ENCODE measurements around the gene PYCARD. TPM values are rescaled to one million over a fixed set of nuclear protein-coding genes. Genes with fewer than 3 reads are reported as not detected.

The PYCARD gene
- total RNA-seq, 1 experiment from 2014 or later, result 29.8 TPM

- no peaks in the 10 kb centered on the region for H3K9me3 ChIP-seq (ENCODE audit: low read length)
- H3K9me2 ChIP-seq (replicated peaks; ENCODE audit: low read length), result no peaks in the 10 kb centered on the region
- no peaks in the 10 kb centered on the region for H3F3A ChIP-seq (ENCODE audit: low read length, unreplicated experiment)
- H2AFZ ChIP-seq (ENCODE audit: low read length), result no peak overlapping the region
- ChIA-PET CTCF (no interaction called here), POLR2A (ENCODE audit: unreplicated experiment) (no interaction called here)
- H3K27me3 ChIP-seq (ENCODE audit: low read length), result no peaks in the 10 kb centered on the region
- no peak overlapping the region for H3K9ac ChIP-seq (ENCODE audit: low read length)
- ATAC-seq, result no peak
- H3K36me3 ChIP-seq (ENCODE audit: low read depth, low read length), result peaks cover 82% of the 10 kb centered on the region
- H3K4me2 ChIP-seq (ENCODE audit: low read length), result no peak overlapping the region
- H3K79me2 ChIP-seq (ENCODE audit: low read length), result peaks cover 19% of the 10 kb centered on the region
- peaks cover 65% of the 10 kb centered on the region for H4K20me1 ChIP-seq (ENCODE audit: low read length)
- no TSS peak for BruUV-seq (replicated peaks)
- no peak overlapping the region for H3K27ac ChIP-seq (ENCODE audit: low read length)
- intact Hi-C loops (cut with micrococcal nuclease), result no loop called here
- no peak for DNase-seq
- no peaks in the 10 kb centered on the region for H3K4me1 ChIP-seq (ENCODE audit: insufficient read depth, low read length)
- no peak overlapping the region for H3K4me3 ChIP-seq (ENCODE audit: low read length)
- no peak for TF ChIP-seq CTCF (conservative IDR thresholded peaks at IDR 0.05; ENCODE audit: low read depth, low read length)
- no peak for TF ChIP-seq EZH2phosphoT487 (IDR thresholded peaks at IDR 0.05; ENCODE audit: borderline replicate concordance, low read length)
- TF ChIP-seq EZH2 (IDR thresholded peaks at IDR 0.05; ENCODE audit: low read length, unreplicated experiment), result no peak
Measured at GRCh38 chr16:31190818-31191444, 11.6 kb downstream of the PYCARD start.

- Histone ChIP-seq H3K36me3 (ENCODE audit: low read depth, low read length) (peaks cover 88% of the 10 kb centered on the region), H3K27me3 (ENCODE audit: low read length) (no peaks in the 10 kb centered on the region)
- no TSS peak for BruUV-seq (replicated peaks)
Measured at GRCh38 chr16:31190061-31190460, 12.5 kb downstream of the PYCARD start.

More at GRCh38 chr16:31190061-31190460, 12.5 kb downstream of the PYCARD start:
- CTCF ChIA-PET, result no interaction called here
- intact Hi-C loops (cut with micrococcal nuclease), result no loop called here
- POLR2A ChIA-PET (ENCODE audit: unreplicated experiment), result no interaction called here
- Histone ChIP-seq H3K79me2 (ENCODE audit: low read length) (peaks cover 27% of the 10 kb centered on the region), H3K9ac (ENCODE audit: low read length) (no peak overlapping the region), H3K9me2 (replicated peaks; ENCODE audit: low read length) (no peaks in the 10 kb centered on the region), H3K4me2 (ENCODE audit: low read length) (no peak overlapping the region), H3K27ac (ENCODE audit: low read length) (no peak overlapping the region), H3K9me3 (ENCODE audit: low read length) (no peaks in the 10 kb centered on the region), H3K4me1 (ENCODE audit: insufficient read depth, low read length) (no peaks in the 10 kb centered on the region), H3F3A (ENCODE audit: low read length, unreplicated experiment) (no peaks in the 10 kb centered on the region), H3K4me3 (ENCODE audit: low read length) (no peak overlapping the region), H4K20me1 (ENCODE audit: low read length) (peaks cover 67% of the 10 kb centered on the region), H2AFZ (ENCODE audit: low read length) (no peak overlapping the region)
- no peak for ATAC-seq
- no peak for TF ChIP-seq EZH2phosphoT487 (IDR thresholded peaks at IDR 0.05; ENCODE audit: borderline replicate concordance, low read length)
- TF ChIP-seq CTCF (conservative IDR thresholded peaks at IDR 0.05; ENCODE audit: low read depth, low read length), result no peak
- TF ChIP-seq EZH2 (IDR thresholded peaks at IDR 0.05; ENCODE audit: low read length, unreplicated experiment), result no peak
- no peak for DNase-seq
